Measurements from ENCODE around the gene LAIR2. TPM values are rescaled to one million over a fixed set of nuclear protein-coding genes. Genes with fewer than 3 reads are reported as not detected.
"Not testable (repeated sequence)": the region's sequence is repeated elsewhere in the genome, so short reads cannot be mapped to it uniquely, and the experiment has no call there.

LAIR2 gene
- total RNA-seq, 1 donor from 2014 or later = not detected

DNA sequence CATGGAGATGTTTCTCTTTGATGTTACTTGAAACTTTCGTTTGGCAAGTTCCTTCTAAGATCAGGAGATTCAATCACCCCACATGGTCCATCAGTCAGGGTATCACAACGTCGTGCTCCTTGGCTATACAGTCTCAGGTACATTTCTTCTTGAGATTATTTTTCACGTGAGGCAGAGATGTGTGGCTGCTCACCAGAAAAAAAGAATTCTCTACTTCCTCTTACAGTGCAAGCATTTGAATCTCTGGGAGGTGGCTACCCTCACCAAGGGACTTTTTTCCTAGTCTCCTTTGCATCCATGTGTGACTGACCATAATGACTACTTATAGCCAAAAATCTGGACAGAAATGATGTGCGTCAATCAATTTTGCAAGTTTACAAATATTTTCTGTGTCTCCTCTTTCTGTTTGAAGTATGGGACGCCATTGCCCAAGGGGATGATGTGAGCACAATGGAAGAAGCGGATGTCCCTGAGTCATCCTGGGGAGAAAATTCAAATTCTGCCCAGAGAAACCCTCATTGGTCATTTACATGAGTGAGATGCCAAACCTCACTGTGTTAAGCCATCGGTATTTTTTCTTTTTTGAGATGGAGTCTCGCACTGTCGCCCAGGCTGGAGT, 8.6 kb upstream of the LAIR2 start:
- DNase-seq (ENCODE audit: low read depth in 2 of 2) = no peak

GRCh38 chr19:54495284-54495683, 7.3 kb upstream of the LAIR2 start:
- not testable (repeated sequence) for DNase-seq (ENCODE audit: low read depth in 2 of 2)

- not testable (repeated sequence) for DNase-seq (ENCODE audit: low read depth in 2 of 2)
Observed at GRCh38 chr19:54497747-54498450, 4.7 kb upstream of the LAIR2 start.

DNA sequence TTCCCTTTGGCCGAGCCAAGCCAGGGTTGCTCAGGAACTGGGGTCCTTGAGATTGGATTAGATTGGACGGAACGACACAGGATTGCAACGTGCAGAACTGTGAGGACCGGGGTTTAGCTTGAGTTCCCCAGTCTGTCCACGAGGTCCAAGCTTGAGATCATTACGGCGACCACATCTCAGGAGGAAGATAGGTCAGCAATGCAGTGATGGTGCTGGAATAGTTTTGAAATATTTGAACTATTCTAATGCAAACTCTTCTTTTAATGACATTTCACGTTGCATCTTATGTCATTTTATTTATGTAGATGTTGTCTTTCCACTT, 4.2 kb upstream of the LAIR2 start:
- not testable (repeated sequence) for DNase-seq (ENCODE audit: low read depth in 2 of 2)

DNA sequence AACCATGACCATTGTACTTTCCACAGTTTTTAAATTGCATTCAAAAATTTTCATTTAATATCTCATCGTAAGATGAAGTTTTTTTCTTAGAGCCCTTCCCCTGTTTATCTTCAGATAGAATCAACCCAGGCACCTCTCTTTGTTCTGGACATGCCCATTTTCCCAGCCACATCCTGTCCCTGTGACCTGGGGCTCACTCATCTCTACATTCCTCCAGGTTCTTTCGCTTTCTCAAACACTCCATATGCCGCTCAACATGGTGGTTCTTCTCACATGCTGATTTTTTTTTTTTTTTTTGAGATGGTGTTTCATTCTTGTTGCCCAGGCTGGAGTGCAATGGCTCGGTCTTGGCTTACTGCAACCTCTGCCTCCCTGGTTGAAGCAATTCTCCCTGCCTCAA, 2.9 kb downstream of the LAIR2 start:
- not testable (repeated sequence) for DNase-seq (ENCODE audit: low read depth in 2 of 2)

DNA sequence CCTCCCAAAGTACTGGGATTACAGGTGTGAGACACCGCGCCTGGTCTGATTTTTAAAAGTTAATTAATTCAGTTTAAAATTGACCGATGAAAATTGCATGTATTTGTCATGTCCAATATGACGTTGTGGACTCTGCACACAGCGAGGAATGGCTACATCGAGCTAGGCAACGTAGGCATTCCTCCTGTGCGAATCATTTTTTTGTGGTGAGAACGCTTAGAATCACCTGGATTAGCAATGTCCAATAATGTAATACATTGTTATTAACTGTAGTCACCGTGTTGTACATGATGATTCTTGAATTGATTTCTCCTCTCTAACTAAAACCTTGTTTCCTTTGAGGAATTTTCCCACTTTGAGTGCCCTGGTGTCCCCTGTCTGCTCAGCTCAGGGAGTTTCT, 3.4 kb downstream of the LAIR2 start:
- no peak for DNase-seq (ENCODE audit: low read depth in 2 of 2)

- DNase-seq (ENCODE audit: low read depth in 2 of 2) = not testable (repeated sequence)
Observed at GRCh38 chr19:54507038-54507717, 4.5 kb downstream of the LAIR2 start.

- DNase-seq (ENCODE audit: low read depth in 2 of 2) = no peak
Observed at GRCh38 chr19:54507824-54508223, 5.2 kb downstream of the LAIR2 start.

DNA sequence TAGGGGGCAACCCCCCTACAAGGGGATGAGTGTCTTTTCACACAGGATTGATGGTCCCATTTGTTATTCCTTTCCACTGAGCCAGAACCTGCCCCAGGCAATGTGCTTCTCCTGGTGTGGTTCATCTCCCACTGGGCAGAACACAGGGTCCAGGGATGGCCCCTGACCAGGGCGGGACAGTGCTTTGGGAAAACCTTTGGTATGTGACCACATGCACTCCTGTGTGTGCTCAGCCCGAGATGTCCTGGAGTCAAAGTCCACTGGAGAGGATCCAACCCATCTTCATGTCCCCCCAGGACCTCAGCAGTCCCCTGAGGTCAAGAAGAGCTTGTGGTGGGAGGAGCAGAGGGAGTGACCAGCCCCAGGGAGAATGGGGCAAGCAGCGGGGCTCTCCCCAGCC, 5.9 kb downstream of the LAIR2 start:
- DNase-seq (ENCODE audit: low read depth in 2 of 2) = not testable (repeated sequence)

- DNase-seq (ENCODE audit: low read depth in 2 of 2) = not testable (repeated sequence)
Observed at GRCh38 chr19:54509200-54509940, 6.7 kb downstream of the LAIR2 start.

GRCh38 chr19:54515156-54515555, 12.5 kb downstream of the LAIR2 start:
- no peak for DNase-seq (ENCODE audit: low read depth in 2 of 2)

DNA sequence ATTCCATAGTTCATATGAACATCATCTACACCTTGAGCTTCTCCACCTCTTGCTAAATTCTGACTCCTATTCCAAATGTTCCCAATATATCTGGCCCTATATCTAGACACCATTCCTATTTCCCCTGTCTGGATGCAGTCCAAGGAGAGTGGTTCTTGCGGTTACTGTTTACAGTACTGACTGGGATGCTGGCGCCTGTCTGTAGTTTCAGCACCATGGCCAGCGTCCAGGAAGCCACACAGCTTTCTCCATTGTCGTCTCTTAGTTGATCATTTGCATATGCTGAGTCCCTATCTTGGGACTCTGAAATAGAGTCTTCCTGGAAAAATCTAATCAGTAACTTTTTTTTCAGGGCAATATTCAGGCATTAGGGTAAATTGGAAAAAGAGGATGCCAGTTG, 14.9 kb downstream of the LAIR2 start:
- DNase-seq (ENCODE audit: low read depth in 2 of 2) = peak; percentile 61 to 82

GRCh38 chr19:54518844-54519243, 16.2 kb downstream of the LAIR2 start:
- DNase-seq (ENCODE audit: low read depth in 2 of 2) = peak; percentile 87 to 98

DNA sequence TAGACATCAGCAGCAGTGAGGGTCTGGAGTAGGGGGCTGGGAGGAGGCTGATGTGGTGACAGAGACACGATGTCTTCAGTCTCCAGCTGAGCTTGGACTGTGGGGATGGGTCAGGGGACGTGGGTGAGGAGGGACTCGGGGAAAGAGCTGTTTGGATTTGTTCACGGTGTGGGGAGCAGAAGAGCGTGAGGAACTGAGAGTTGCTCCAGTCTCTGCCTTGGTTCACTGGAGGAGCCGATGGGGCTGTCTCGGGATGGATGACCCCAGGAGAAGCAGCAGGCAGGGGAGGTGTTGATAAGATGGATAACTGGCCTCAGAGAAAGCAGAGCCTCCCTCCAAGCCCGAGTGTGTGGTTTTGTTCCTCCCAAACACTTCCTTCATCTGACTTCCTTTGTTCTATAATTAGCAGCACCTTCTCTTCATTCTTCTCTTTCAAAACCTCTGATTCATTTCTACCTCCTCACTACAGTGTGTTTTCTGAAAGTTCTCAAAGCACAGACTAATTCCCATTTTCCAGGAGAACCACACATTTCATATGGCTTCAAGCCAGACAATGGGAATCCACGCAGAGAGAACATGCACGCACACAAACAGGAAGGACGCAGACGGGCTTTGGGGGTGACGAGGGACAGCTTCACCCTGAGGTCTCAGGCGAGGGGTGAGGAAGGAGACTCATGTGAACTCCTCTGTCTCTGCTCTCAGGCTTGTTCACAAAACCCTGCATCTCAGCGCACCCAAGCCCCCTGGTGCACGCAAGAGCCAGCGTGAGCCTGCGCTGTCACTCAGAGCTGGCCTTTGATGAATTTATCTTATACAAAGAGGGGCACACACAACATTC, 18.6 kb downstream of the LAIR2 start:
- DNase-seq (ENCODE audit: low read depth in 2 of 2) = peak in 1 of 2 donors; percentile 73

DNA sequence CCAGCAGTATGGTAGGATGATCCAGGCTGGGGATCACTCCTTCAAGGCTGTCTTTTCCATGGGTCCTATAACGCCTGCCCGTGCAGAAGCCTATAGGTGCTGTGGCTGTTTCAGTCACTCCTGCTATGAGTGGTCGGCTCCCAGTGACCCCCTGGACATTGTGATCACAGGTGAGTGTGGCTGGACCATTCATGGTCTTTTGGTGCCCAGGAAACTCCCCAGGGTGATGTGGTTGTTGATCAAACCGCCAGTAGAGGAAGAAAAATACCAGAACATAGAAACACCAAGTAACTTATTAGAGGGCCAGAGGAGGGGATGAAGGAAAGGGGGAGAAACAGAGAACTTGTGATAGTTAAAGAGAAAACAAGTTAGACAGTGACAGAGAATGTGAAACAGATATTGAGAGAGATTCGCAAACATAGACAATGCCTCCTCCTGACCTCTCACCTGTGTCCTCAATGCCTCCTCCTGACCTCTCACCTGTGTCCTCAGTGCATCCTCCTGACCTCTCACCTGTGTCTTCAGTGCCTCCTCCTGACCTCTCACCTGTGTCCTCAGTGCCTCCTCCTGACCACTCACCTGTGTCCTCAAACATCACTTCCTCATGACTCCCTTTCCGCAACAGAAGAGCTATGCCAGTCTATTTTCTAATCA, 19.4 kb downstream of the LAIR2 start:
- no peak for DNase-seq (ENCODE audit: low read depth in 2 of 2)

DNA sequence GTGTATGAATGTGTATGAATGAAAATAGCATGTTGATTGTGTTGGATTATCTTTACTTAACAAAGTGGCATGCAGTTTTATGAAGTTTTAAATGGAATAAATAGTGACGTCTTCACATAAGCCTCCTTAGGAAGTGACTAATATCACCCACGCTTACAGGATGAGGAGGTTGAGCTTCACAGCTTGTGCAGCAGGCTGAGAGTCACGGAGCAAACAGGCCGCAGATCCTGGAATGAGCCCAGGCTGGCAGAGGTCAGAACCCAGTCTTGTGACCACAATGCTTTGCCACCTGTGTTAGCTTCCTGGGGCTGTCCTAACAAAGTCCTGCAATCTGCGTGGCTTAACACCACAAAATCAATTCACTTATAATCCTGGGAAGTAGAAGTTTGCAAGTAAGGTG, 20.8 kb downstream of the LAIR2 start:
- DNase-seq (ENCODE audit: low read depth in 2 of 2) = peak; percentile 65 to 96

- DNase-seq (ENCODE audit: low read depth in 2 of 2) = no peak
Observed at GRCh38 chr19:54525636-54526035, 23.0 kb downstream of the LAIR2 start.

DNA sequence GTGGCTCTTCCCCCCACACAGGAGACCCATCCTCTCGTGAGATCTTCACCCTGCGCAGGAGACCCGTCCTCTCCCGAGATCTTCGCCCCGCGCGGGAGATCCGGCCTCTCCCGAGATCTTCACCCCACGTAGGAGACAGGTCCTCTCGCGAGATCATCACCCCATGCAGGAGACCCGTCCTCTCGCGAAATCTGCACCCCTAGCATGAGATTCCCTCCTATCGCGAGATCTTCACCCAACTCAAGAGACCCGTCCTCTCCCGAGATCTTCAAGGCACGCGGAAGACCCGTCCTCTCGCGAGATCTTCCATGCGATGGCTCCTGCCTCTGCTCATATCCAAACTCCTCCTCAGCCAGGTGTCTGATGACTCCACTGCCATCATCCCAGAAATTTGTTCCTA, 24.3 kb downstream of the LAIR2 start:
- no peak for DNase-seq (ENCODE audit: low read depth in 2 of 2)

DNA sequence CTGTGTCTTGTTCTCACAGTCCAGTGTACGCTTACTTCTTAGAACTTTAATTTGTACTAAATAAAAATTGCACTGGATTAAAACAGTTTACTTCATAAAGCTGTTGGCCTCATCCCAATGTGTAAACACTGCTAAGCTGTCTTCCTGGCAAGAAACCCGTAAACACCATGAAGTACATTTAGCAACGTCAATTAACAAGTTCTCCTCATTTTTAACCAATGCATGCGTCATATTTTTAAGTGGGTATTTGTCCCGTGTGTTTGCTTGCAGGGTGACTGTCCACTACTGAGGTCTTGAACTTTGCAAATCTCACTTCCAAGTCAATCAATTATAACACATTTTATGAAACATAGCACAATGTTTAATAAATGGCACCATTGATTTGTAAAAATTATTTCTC, 28.2 kb downstream of the LAIR2 start:
- no peak for DNase-seq (ENCODE audit: low read depth in 2 of 2)

GRCh38 chr19:54532528-54532927, 29.9 kb downstream of the LAIR2 start:
- no peak for DNase-seq (ENCODE audit: low read depth in 2 of 2)

DNA sequence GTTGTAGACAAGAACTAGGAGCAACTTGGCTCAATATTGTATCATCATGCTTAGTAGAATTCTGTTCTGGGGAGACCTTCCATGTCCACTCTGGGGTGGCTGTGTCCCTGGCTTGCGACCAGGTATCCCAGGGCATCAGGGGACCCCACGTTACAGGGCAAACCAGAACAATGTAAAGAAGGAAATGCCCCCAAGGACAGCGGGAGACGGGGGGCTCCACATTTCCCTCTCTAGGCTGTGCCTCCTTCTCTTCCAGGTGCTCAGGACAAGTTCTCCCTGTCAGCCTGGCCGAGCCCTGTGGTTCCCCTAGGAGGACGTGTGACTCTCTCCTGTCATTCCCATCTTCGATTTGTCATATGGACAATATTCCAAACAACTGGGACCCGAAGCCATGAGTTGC, 30.8 kb downstream of the LAIR2 start:
- DNase-seq (ENCODE audit: low read depth in 2 of 2) = no peak
